NCI-H510A treated with DMSO at 0.1 percent for 48 hours (cell line): ENCODE measurements around the gene REP15.
"Not testable (repeated sequence)": the region's sequence is repeated elsewhere in the genome, so short reads cannot be mapped to it uniquely, and the experiment has no call there.

Experiments used
- DNase-seq: peaks from one replicate; lab custom pipeline; 2025; lab: John Stamatoyannopoulos, UW

The REP15 gene

GRCh38 chr12:27696864-27697564 is 767 bp downstream of the REP15 start:
- no peak for DNase-seq

- peak; percentile 26 for DNase-seq
Observed at GRCh38 chr12:27703720-27704452, 7.6 kb downstream of the REP15 start.

- no peak for DNase-seq
Observed at GRCh38 chr12:27705263-27705662, 9.0 kb downstream of the REP15 start.

- DNase-seq, result no peak
Observed at GRCh38 chr12:27707216-27707615, 11.0 kb downstream of the REP15 start.

GRCh38 chr12:27709212-27709931 is 13.1 kb downstream of the REP15 start:
- no peak for DNase-seq

- peak; percentile 43 for DNase-seq
Observed at GRCh38 chr12:27709932-27710591, 13.8 kb downstream of the REP15 start.

GRCh38 chr12:27710592-27711316 is 14.5 kb downstream of the REP15 start, which contains the start of gene MRPS35:
Gene MRPS35 (plus strand): TSS chr12:27710832. CDS start chr12:27710844, 12 bp downstream.
- peak; percentile 55 for DNase-seq

GRCh38 chr12:27711317-27711682 is 15.1 kb downstream of the REP15 start:
- peak; percentile 21 for DNase-seq

- no peak for DNase-seq
Observed at GRCh38 chr12:27711967-27712366, 15.7 kb downstream of the REP15 start.

- no peak for DNase-seq
Observed at GRCh38 chr12:27723212-27723611, 27.0 kb downstream of the REP15 start.

GRCh38 chr12:27730097-27730588 is 33.9 kb downstream of the REP15 start:
- no peak for DNase-seq

- no peak for DNase-seq
Observed at GRCh38 chr12:27732281-27732680, 36.0 kb downstream of the REP15 start.

GRCh38 chr12:27733052-27733656 is 36.9 kb downstream of the REP15 start:
- peak; percentile 31 for DNase-seq

- no peak for DNase-seq
Observed at GRCh38 chr12:27733791-27734190, 37.5 kb downstream of the REP15 start.

GRCh38 chr12:27734321-27734720 is 38.1 kb downstream of the REP15 start:
- DNase-seq, result not testable (repeated sequence)

GRCh38 chr12:27743601-27744000 is 47.4 kb downstream of the REP15 start:
- DNase-seq, result no peak

GRCh38 chr12:27745734-27746133 is 49.5 kb downstream of the REP15 start:
- not testable (repeated sequence) for DNase-seq
